ENCODE results near the gene ADARB2. TPM values are rescaled to one million over a fixed set of nuclear protein-coding genes. Genes with fewer than 3 reads are reported as not detected.

ADARB2 gene
- total RNA-seq, 1 donor from 2014 or later, result not detected

DNA sequence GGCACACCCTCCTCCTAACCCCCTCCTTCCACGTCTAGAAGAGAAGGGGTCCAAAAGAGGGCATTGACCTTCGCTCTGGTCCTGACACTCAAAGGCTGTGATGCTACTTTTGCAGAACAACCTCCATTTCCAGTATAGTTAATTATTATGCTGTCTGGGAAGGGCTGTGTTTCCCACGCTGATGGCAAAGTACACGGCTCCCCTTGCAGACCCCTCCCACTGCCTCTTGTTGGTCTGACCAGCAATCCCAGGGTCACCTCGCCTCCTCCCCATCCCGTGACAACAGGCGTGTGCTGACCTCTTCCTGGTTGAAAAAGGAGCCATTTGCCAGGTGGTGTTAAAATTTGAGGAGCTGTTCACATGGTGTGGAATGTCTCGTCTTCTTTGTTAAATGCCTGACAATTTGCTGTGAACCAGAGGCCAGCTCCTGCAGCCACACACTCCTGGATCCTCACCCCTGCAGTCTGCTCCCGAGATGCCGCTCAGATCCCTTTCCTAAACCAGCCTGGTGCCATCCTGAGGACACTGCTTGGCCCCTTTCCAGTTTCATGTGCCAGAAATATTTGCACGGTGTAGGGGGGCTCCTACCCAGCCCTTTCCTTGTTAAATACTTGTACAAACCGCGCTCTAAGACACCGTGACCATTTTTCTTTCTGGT, 359.5 kb downstream of the ADARB2 start:
- DNase-seq (ENCODE audit: low read depth, low spot score), result no peak

DNA sequence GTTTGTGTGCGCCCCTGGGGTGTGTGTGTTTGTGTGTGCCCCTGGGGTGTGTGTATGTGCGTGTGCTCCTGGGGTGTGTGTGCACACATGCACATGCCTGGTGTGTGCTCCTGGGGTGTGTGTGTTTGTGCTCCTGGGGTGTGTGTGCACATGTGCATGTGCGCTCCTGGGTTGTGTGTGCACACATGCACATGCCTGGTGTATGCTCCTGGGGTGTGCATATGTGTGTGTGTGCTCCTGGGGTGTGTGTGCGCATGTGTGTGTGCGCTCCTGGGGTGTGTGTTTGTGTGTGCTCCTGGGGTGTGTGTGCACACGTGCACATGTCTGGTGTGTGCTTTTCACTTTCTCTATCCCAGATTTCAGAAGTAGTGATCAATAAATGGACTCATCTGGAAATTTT, 360.1 kb downstream of the ADARB2 start:
- no peak for DNase-seq (ENCODE audit: low read depth, low spot score)

DNA sequence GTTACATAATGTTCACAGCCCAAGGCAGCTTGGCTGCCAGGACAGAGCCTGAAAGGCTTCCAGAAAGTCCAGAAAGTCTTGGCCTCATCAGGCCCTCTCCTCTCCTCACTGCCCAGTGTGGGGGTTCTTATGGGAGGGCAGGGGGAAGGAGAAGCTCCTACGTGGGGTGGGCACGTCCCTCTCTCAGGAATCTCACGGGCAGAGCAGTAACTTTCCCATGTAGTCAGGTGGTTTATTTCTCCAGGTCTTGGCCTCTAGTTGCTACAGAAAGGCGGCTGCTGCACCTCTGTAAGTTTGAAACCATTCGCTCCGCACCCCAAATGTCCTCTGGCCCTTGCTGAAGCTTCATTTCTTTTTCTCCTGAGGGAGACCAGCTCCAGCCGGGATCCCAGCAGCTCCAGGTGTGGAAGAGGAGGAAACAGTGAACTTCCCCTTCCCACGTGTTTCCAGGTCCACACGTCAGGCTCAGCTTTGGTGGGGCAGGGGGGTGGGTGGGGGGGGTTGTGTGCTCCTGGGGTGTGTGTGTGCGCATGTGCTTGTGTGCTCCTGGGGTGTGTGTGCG, 360.9 kb downstream of the ADARB2 start:
- DNase-seq (ENCODE audit: low read depth, low spot score), result no peak

DNA sequence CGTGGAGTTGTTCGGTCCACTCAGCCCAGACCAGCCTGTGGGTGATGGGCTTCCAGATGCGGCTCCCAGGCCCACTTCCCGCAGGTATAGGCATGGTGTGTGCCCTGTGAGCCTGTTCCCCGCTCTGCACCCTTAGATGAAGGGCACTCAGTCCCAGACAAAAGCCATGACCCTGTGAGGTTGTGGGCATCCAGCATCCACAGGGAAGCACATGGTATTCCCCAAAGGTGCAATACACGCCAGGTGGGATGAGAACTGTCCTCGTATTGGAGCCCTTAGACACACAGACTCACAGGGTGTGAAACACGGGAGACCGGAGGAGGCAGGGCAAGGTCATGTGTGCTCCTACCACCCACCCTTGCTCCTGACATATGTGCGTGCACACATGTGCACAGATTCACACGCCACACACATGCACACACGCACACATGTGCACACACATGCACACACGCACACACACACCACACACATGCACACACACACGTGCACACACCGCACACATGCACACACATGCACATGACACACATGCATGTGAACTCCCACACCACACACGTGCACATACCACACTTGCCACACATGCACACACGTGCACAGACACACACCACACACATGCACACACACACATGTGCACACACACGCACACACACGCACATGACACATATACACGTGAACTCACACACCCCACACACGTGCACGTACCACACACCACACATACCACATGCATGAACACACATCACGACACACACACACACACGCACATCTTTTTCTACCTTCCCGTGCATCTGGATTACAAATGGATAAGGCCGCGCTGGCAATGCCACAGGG, 361.8 kb downstream of the ADARB2 start:
- DNase-seq (ENCODE audit: low read depth, low spot score), result no peak

DNA sequence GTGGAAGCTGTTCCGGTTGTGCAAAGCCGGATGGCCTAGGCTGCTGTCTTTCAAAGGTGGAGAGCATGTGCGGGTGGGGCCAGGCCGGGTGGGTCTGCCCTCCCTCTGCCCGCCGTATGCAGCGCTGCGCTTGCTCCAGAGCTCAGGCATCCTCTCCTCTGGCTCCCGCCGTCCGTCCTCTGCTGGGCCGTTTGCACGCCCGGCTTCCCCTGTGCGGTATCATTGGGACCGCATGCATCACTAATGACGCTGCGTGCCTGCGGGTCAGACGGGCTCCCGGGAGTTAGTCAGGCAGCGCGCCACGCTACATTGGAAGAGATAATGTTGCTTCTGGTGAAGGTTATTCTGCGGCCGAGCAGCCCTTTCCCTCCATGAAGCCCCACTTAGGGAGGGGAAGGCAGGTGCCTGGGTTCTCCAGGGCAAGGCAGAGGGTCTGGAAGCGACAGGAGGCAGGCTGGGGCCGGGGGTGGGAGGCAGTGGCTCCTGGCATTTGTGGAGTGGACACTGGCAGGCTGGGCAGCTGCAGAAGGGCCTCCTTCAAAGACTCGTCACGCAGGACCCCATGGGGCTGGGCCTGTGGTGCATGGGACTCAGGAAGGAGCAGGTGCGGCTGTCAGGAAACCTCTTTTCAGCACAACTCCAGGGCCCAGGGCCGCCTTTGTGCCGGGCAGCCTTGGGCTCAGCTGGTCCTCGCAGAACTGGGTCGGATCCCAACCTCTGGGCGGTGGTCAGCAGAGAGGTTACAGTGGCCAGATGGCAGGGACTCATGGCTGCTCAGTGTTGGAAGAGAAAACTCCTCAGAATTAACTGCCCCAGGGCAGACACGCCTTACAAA, 362.6 kb downstream of the ADARB2 start:
- no peak for DNase-seq (ENCODE audit: low read depth, low spot score)

DNA sequence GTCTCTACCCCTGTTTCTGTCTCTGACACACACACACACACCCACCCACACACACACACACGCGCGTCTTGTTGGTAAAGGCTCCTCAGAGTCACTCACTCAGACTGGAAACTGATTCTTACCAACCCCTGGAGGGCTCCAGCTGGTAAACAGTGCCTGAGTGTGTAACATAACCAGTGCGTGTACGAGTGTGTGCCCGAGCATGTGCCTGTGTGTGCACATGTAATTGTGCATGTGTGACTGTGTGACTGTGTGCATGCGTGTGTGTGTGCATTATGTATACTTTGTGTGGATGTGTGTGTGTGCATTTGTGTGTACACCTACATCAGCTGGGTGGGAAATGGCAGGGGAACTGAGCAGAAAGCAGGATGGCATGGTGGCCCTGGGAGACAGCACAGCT, 364.0 kb downstream of the ADARB2 start:
- no peak for DNase-seq (ENCODE audit: low read depth, low spot score)

DNA sequence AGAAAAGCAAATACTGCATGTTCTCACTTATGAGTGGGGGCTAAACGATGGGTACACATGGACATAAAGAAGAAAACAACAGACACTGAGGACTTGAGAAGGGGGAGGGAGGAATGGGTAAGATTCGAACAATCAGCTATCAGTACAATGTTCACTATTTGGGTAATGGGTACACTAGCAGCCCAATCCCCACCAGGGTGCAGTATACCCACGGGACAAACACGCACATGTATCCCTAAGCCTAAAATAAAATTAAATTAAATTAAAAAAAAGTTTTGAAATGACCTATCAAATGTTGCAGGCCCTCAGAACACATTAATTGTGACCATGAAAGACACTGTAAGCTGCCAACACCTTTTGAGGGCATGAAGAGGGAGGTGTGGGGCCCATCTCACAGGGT, 365.1 kb downstream of the ADARB2 start:
- no peak for DNase-seq (ENCODE audit: low read depth, low spot score)

DNA sequence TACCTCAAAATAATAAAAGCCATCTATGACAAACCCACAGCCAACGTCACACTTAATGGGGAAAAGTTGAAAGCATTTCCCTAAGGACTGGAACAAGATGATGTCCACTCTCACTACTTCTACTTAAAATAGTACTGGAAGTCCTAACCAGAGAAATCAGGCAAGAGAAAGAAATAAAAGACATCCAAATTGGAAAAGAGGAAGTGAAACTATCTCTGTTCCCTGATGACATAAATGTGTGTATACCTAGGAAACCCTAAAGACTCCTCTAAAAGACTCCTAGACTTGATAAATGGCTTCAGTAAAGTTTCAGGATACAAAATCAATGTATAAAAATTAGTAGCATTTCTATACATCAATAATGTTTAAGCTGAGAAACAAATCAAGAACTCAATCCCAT, 367.0 kb downstream of the ADARB2 start:
- DNase-seq (ENCODE audit: low read depth, low spot score), result no peak

DNA sequence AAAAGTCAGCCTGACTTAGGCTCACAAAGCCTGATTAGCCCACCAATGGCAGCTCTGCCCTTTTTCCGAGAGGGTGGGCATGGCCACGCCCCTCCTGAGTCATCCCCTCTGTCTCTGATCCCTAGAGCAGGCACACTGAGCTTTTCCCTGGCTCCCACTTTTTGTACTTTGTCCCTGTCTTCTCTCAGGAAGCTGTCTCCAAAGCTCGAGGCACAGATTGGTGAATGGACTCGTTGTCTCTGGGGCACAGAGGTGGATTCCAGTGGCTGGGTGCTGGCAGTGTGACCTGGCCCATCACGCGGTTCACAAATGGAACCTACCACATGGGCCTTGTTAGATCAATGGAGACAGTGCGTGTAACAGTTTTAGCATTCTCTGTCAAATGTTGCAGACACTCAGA, 367.7 kb downstream of the ADARB2 start:
- no peak for DNase-seq (ENCODE audit: low read depth, low spot score)

DNA sequence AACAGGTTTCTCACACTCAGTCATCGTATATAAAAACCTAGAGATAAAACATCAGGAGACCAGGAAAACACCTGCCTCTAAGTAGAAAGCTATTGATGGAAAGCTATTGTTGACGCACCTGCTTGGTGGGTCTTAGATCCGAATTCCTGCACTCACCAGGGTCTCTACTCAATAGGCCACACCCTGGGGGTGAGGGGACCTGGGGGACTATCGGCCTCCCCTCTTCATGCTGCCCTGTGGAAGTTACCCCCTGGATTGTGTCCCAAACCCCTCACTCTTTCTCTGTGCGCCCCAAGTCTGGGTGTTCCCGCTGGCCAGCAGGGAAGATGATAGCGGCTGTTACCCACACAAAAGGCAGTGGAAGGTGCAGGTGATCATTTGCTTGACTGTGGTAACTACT, 368.1 kb downstream of the ADARB2 start:
- no peak for DNase-seq (ENCODE audit: low read depth, low spot score)

DNA sequence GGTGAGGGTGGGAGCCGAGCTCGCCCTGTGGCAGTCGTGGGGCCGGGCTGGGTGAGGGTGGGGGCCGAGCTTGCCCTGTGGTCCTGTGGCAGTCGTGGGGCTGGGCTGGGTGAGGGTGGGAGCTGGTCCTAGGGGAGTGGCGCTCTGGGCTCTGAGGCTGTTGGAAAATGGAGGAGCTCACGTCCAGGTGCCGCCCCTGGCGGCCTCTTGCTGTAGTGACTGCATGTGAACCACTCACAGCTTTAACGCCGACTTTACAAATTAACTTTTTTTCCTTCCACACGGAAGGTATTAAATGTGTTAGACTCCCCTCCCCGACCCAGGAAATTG, 368.5 kb downstream of the ADARB2 start:
- no peak for DNase-seq (ENCODE audit: low read depth, low spot score)

DNA sequence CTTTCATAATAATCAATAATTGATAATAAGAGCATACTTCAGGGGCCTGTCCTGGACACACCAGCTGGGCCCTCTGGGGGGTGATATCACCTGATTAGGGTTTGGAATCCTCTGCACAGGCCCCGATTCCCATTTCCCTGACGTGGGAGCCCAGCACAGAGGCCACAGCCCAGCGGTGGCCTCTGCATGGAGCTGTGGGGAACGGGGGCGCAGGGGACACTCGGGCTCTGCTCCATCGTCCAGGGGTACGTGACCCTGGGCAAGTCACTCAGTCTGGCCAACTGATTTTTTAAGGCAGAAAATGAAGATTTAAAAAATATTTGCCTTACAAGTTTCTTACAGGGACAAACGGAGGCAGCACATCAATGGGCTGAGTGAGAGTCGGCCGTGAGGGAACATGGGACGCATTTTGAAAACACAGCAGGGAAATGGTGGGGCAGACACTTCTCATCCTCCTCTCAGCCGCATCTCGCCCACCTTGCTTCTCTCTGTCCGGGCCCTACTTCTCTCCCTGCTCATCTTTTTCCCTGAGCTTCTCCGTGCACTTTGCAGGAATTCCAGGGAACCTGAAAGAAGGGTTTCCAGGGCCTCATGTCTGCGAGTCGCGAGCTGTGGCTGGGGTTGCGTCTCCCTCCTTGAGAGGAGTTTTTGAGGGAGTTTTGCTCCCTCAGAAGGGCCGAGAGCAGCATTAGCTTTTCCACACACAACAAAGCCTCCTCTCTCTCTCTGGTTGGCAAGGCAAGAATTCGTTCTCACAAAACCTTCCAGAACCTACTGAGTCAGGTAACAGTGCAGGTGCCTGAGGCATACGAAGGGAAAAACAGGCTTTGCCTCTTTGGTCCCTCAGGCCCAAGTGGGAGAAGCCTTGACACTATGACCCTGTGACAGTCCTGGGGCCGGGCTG, 369.1 kb downstream of the ADARB2 start:
- no peak for DNase-seq (ENCODE audit: low read depth, low spot score)

DNA sequence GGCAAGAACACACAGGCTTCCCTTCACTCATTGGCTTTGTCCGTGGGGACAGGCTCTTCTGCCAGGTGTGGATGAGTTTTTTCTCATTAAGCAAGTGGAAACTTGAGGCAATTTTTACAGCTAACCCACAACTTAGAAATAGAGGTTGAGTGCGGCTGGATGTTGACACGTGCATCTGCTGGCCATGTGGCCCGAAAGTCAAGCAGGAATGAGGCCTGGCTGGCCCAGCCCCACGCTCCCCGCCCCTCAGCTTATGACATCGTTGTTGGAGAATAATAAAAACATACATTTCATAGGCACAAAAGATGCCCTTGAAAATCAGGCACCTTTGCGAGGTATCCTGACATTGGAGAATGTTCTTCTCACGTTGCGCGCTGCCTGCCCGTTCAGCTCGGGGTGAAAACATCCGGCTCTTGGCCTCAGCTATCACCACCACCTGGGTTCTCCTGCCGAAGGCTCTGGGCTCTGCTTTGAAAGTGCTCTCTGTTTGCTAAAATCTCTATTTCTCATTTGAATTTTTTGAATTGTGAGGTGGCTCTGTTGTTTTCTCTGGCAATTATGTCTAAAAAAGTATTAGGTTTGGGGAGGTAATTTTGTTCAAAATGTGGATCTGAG, 370.4 kb downstream of the ADARB2 start:
- no peak for DNase-seq (ENCODE audit: low read depth, low spot score)

DNA sequence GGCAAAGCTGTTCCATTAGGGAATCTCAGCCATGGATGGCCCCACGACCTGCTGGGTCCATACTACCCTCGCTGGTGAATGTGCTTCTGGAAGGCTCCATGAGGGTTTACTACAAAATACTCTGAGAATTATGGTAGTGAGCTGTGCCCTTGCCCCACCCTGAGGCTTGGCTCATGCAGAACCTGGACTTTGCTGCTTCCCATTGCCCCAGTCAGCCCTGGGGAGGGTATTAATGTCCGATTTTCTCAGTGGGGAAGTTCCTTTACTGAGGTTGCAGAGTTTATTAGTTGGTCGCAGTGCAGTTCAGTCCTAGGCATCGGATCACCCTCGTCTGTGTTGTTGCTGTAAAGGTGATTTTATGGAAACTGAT, 371.0 kb downstream of the ADARB2 start:
- DNase-seq (ENCODE audit: low read depth, low spot score), result no peak

DNA sequence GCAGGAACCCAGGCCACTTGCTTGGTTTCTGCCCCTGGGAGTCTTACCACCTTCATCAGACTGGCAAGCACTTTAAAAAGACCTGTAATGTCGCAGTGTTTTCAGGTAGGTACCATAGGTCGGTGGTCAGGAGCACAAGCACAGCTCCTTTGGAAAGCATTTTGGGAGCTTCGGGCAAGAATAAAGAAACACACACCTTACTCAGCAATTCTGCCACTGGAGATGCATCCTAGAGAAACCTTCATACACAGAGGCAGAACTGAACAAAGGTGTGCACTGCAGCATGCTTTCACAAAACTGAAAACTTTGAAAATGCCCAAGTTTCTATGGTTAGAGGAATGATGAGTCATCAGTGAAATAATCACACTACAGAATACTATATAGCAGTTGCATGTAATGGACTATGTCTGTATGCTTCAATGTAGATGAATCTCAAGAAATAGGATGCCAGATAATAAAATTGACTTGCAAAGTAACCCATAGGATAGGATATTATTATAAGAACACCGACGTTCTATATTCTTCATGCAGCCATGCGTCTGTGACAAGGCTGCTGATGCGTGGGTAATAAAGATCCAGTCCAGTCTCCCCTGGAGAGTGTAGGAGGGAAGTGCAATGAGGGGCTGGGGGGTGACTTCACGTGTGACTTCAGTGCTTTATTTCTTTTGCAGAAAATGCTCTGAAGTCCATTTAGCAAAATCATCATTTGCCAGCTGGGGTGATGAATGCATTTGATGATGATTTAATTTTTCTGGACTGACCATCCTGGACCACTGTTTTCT, 371.6 kb downstream of the ADARB2 start:
- DNase-seq (ENCODE audit: low read depth, low spot score), result no peak

DNA sequence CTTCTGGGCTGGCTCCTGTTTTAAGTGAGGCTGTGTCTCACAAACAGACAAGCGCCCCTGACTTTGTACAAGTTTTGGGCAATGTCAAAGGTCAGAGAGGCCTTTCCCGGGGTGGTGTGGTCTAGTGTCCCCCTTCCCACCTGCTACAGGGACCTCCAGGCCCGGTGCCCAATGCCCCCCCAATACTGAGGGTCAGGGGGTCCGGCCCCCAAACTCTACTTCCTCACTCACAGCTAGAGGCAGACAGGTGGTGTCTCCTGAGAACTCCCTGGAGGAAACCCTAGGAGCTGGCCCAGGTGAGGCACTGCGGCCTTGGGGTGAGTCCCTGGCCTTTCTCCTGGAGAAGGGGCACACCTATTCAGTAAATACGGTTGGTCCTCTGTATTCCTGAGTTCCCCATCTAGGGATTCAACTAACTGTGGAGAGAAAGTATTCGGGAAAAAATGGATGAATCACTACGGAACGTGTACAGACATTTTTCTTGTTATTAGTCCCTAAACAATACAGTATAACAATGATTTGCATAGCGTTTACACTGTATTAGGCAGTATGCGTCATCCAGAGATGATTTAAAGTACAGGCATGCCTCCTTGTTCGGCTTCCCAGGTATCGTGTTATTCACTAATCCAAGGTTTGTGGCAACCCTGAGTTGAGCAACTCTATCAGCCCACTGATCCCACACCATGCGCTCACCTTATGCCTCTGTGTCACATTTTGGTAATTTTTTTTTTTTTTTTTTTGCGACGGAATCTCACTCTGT, 373.0 kb downstream of the ADARB2 start:
- DNase-seq (ENCODE audit: low read depth, low spot score), result no peak

DNA sequence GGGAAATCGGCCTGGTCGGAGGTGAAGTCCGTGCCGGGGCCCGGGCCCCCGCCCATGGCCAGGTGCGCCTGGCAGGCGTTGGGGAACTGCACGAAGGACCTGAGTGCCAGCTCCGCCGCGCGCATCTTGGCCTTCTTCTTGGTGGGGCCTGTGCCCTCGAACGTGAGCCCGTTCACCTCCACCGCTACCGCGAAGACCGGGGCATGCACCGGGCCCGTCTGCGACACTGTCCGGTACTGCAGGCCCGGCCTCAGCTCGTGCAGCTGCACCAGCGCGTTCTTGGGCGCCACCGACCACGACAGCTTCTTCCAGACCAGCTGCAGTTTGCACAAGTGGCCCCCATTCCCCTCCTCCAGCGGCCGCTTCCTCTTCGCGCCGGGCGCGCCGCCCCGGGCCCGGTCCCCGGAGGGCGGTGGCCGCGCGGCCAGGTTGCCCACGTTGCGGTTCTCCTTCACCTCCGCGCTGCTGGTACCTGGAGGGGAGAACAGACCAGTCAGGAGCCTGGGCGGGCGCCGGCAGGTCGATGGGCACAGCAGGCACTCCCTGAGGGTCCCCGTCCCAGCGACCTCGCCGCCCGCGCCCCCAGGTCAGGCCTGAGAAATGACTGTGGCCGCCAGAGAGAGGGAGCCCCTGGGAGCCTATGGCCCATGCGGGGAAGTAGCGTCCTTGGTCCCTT, 373.7 kb downstream of the ADARB2 start:
- no peak for DNase-seq (ENCODE audit: low read depth, low spot score)
